Mucosa of descending colon (tissue), 3 donors: ENCODE measurements around the gene PSMB2. TPM values are rescaled to one million over a fixed set of nuclear protein-coding genes. Genes with fewer than 3 reads are reported as not detected.

Experiments used
- ATAC-seq: fragments of 200-7000 bp; cut with Tn5 transposase; one replicate; pipeline ENCODE4 v1.9.1; 2020; ENCODE audit warnings: mild to moderate bottlenecking, moderate library complexity
- DNase-seq, 3 donors: peaks; one replicate each; pipeline ENCODE4 v3.0.0-alpha.2; 2020
- H3K36me3 ChIP-seq: fragments of 200-600 bp; one replicate; pipeline ENCODE4 v1.8.0; 2021; ENCODE audit warnings: low read depth, mild to moderate bottlenecking
- H3K4me1 ChIP-seq: fragments of 200-600 bp; one replicate; pipeline ENCODE4 v1.8.0; 2021; ENCODE audit warnings: low read depth, mild to moderate bottlenecking
- H3K4me3 ChIP-seq: fragments of 200-600 bp; one replicate; pipeline ENCODE4 v1.8.0; 2021; ENCODE audit warnings: mild to moderate bottlenecking
- H3K9me3 ChIP-seq: fragments of 200-600 bp; one replicate; pipeline ENCODE4 v1.8.0; 2021; ENCODE audit warnings: mild to moderate bottlenecking
- CTCF ChIP-seq: fragments of 200-600 bp; IDR thresholded peaks from one replicate; pipeline ENCODE4 v1.8.0; 2022; ENCODE audit warnings: antibody characterized with exemption, mild to moderate bottlenecking
- intact Hi-C, 2 donors: fragments of 100-400 bp; cut with DNase I in 1 of 2; cut with micrococcal nuclease in 1 of 2; formaldehyde crosslinking; loops; one replicate each; pipeline versions ENCODE4 v1.11.0 to v1.11.1; 2022; cut with DNase I, micrococcal nuclease
- total RNA-seq, 3 donors: library from RNA; stranded (reverse); fragmentation: NEBNext Ultra II Directional in 2 of 3; extraction: Animal tissue kit (Norgen Biotek cat#: 25700) in 2 of 3; gene quantifications; one replicate each; pipeline versions ENCODE4 v1.2.1 to v1.2.4, GENCODE V29; 2021 to 2023
- donor health status: DM: no; HTN: no; CAD: no; lungs with moderate emphysema.
- donor health status: DM: no; HTN: no; CAD: no.
- donor health status: DM: no; HTN: yes; CAD: no.

The PSMB2 gene
- total RNA-seq, 3 donors from 2014 or later, result 34.8 to 62.9 (median 39.7) TPM

GRCh38 chr1:35657851-35658250 is 16.5 kb upstream of the PSMB2 start:
- no peak for DNase-seq
- Histone ChIP-seq H3K4me3 (no peak overlapping the region), H3K36me3 (no peaks in the 10 kb centered on the region), H3K9me3 (no peaks in the 10 kb centered on the region), H3K4me1 (no peaks in the 10 kb centered on the region)
- ATAC-seq, result no peak
- intact Hi-C loops, result no loop called here
- TF ChIP-seq CTCF, result no peak

- Histone ChIP-seq H3K4me1 (no peaks in the 10 kb centered on the region), H3K36me3 (no peaks in the 10 kb centered on the region), H3K9me3 (no peaks in the 10 kb centered on the region), H3K4me3 (no peak overlapping the region)
- no peak for TF ChIP-seq CTCF
- DNase-seq (no peak), ATAC-seq (no peak)
- intact Hi-C loops, result no loop called here
Measured at GRCh38 chr1:35656863-35657232, 15.5 kb upstream of the PSMB2 start.

GRCh38 chr1:35656148-35656862 is 15.0 kb upstream of the PSMB2 start:
- intact Hi-C loops, result no loop called here
- ATAC-seq (no peak), DNase-seq (no peak)
- Histone ChIP-seq H3K4me3 (no peak overlapping the region), H3K36me3 (no peaks in the 10 kb centered on the region), H3K9me3 (no peaks in the 10 kb centered on the region), H3K4me1 (no peaks in the 10 kb centered on the region)
- TF ChIP-seq CTCF, result no peak

GRCh38 chr1:35655196-35655595 is 13.9 kb upstream of the PSMB2 start:
- Histone ChIP-seq H3K9me3 (no peaks in the 10 kb centered on the region), H3K4me1 (no peaks in the 10 kb centered on the region), H3K36me3 (no peaks in the 10 kb centered on the region), H3K4me3 (no peak overlapping the region)
- TF ChIP-seq CTCF, result no peak
- no peak for ATAC-seq
- intact Hi-C loops, result no loop called here
- no peak for DNase-seq

- Histone ChIP-seq H3K36me3 (no peaks in the 10 kb centered on the region), H3K4me1 (no peaks in the 10 kb centered on the region), H3K4me3 (no peak overlapping the region), H3K9me3 (no peaks in the 10 kb centered on the region)
- no peak for TF ChIP-seq CTCF
- ATAC-seq (no peak), DNase-seq (no peak)
- intact Hi-C loops, result no loop called here
Measured at GRCh38 chr1:35650416-35650815, 9.1 kb upstream of the PSMB2 start.

- H3K9me3 ChIP-seq, result no peaks in the 10 kb centered on the region
- H3K4me1 ChIP-seq, result peaks cover 3% of the 10 kb centered on the region
- H3K4me3 ChIP-seq, result no peak overlapping the region
- TF ChIP-seq CTCF, result no peak
- intact Hi-C loops, result no loop called here
- ATAC-seq (no peak), DNase-seq (no peak)
- H3K36me3 ChIP-seq, result no peaks in the 10 kb centered on the region
Measured at GRCh38 chr1:35646043-35646442, 4.7 kb upstream of the PSMB2 start.
